Inflammatory macrophage treated with lipopolysaccharide for 1 hour (primary cell): Measurements from ENCODE around the gene NOC2L.

Experiments
- DNase-seq, 2 donors: peaks; one replicate each; pipeline ENCODE4 v3.0.0-alpha.2; 2020 to 2022

Gene NOC2L

GRCh38 chr1:941015-941587 is 18.0 kb downstream of the NOC2L start:
- DNase-seq: no peak

- DNase-seq: no peak
Measured at GRCh38 chr1:940107-941014, 18.7 kb downstream of the NOC2L start.

GRCh38 chr1:939511-940106 is 19.4 kb downstream of the NOC2L start:
- DNase-seq: no peak

- no peak for DNase-seq
Measured at GRCh38 chr1:938711-939489, 20.2 kb downstream of the NOC2L start.

DNA sequence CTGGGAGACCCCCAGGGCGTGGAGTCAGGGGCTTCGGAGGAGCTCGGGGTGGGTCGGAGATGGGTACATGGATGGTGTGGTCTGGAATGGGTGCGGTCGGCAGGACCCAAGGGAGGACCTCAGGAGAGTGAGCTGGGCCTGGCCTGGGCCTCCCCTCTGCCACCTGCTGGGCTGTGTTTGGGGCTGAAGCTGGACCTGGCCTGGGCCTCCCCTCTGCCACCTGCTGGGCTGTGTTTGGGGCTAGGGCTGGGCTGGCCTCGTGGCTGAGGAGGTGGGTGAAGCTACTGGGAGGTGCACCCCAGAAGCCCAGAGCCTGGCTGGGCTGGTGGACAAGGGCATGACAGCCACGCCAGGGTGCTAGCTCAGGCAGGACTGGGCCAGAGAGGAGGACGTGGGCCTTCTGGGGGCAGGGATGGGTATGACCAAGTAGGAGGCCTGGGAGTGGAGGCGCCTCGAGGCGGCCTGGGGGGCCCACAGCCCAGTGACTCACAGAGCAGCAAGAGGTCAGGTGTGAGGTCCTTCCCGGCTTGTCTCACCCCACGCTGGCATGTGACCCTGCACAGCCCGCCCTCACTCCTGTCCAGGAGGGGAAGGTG is 20.9 kb downstream of the NOC2L start:
- peak; percentile 17 to 18 for DNase-seq

DNA sequence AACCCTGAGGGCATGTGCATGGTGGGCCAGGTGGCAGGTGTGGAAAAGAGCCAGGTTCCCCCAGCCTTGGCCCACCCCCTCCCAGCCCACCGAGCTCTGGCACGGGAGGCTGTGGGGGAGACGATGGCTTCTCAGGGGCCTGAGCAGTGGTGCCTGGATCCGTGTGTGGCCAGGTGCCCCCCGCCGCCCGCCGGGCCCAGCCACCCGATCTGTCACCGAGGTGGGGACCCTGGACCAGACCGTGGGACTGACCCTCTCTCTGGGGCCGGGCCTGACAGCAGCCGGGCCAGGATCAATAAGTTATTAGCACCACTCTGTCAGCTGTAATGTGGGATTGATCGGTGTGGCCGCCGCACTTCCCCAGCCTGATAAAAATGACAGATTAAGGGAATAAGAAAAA is 21.5 kb downstream of the NOC2L start:
- no peak for DNase-seq

DNA sequence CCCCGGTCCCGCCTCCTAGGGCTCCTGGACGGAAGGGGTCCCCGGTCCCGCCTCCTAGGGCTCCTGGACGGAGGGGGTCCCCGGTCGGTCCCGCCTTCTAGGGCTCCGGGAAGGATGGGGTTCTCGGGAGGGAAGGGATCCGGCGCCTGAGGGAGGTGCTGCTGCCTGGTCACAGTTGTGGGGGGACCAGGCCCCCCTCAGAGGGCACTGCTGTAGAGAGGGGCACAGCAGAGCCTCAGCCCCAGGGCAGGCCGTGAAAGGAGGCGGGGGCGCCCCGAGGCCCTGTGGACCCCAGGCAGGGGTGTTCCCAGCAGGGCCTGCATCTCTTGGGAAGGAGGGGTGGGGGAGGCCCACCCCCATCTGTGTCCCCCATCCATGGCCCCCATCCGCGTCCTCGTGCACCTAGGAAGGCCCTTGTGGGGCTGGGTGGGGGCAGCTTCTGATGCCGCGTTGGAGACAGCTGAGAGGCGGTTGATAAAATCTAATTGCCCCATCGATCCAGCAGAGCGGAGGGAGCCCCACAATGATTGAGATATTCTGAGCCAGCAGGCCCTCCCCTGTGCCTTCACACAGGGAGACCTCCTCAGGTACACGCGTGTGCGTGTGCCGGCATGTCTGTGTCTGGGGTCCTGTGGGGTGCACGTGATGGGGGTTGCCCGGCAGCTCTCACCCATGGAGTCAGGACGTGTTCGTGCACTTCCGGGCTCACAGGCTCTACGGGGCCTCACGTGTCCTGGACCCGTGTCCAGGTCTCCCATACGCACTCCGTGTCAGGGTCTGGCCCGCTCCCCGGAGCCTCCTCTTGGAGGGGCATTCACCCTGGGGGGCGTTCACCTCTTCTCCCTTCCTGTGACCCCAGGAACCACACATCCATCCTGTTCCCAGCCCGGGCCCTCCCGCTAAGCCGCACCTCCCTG is 22.4 kb downstream of the NOC2L start:
- DNase-seq: no peak

DNA sequence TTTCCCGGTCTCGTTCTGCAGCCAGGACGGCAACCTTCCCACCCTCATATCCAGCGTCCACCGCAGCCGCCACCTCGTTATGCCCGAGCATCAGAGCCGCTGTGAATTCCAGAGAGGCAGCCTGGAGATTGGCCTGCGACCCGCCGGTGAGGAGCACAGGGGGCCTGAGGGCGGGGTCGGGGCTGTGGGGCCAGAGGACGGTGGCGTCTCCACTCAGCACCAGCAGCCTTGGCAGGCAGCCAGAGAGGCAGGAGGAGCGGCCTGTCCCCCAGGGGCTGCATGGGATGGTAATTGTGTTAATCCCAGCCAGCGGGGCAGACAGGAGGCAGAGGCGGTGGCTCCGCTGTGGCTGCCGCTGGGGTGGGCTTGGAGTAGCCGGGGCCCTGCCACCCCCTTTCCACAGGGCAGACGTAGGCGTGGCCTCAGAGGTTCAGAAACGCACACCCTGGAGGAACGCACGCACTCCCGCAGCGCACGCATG is 23.3 kb downstream of the NOC2L start:
- no peak for DNase-seq

GRCh38 chr1:934991-935750 is 23.9 kb downstream of the NOC2L start:
- DNase-seq: peak in 1 of 2 donors; percentile 9

GRCh38 chr1:933603-933940 is 25.5 kb downstream of the NOC2L start:
- no peak for DNase-seq

- DNase-seq: no peak
Measured at GRCh38 chr1:932776-933602, 26.1 kb downstream of the NOC2L start.

DNA sequence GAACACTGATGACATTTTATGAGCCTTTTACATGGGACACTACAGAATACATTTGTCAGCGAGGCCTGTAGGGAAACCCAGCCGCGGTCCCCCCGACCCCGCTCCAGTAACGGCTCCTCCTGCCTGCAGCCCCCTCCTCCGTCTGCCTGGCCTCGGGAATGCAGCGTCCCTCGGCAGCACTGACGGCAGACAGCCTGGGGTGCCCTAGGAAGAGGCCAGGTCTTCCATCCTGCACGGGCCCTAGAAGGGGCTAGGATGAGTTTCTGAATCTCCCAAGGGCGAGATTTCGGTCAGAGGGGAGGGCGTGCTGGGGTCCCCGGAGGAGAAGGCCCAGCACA is 26.9 kb downstream of the NOC2L start:
- no peak for DNase-seq

DNA sequence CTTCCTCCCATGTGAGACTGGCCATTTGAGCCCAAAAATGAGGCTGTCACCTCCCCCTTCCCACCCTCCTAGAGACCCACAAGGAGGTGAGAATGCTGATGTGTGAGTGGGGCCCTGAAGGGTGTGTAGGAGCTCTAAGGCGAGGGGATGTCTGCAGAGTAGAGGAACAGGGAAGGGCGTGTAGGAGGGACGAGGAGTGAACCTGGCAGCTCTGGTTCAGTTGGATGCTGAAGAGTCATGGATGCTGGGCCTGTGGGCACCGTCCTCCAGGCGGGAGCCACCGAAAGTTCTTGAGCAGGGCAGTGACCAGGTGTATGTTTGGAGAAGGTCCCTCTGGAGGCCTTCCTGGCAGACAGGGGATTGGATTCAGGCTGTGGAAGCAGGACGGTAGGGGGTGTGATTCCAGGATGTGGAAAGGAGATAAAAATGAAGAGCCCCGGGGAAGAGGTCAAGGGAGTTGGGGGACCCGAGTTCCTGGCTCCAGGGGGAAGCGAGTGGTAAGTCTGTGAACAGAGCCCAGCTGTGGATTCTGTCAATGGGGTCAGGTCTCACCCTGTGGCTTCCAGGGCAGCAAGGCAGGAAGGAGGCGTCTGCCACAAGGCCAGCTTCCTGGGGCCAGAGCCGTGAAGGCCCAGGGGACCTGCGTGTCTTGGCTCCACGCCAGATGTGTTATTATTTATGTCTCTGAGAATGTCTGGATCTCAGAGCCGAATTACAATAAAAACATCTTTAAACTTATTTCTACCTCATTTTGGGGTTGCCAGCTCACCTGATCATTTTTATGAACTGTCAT is 27.5 kb downstream of the NOC2L start:
- no peak for DNase-seq

DNA sequence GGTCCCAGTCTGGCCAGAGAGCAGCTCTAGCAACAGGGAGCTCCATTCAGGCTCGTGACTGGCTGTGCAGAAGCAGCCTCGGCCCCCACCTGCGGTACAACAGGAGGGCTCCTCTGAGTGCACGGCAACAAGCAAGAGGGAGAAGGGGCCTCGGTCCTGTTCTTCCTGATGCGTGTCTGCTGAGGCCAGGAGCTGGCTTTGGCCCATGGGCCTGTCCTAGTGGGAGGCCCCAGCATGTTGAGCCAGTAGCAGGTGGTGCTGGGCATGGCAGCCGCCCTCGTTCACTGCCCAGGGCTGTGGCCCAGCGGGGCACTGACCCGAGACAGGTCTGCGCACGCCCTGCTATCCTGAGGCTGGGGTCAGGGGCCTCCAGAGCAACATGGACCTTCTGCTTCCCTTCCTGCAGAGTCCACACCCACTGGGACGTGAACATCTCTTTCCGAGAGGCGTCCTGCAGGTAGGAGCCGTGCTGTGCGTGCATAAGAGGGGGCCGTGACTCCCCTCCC is 28.4 kb downstream of the NOC2L start:
- DNase-seq: no peak

DNA sequence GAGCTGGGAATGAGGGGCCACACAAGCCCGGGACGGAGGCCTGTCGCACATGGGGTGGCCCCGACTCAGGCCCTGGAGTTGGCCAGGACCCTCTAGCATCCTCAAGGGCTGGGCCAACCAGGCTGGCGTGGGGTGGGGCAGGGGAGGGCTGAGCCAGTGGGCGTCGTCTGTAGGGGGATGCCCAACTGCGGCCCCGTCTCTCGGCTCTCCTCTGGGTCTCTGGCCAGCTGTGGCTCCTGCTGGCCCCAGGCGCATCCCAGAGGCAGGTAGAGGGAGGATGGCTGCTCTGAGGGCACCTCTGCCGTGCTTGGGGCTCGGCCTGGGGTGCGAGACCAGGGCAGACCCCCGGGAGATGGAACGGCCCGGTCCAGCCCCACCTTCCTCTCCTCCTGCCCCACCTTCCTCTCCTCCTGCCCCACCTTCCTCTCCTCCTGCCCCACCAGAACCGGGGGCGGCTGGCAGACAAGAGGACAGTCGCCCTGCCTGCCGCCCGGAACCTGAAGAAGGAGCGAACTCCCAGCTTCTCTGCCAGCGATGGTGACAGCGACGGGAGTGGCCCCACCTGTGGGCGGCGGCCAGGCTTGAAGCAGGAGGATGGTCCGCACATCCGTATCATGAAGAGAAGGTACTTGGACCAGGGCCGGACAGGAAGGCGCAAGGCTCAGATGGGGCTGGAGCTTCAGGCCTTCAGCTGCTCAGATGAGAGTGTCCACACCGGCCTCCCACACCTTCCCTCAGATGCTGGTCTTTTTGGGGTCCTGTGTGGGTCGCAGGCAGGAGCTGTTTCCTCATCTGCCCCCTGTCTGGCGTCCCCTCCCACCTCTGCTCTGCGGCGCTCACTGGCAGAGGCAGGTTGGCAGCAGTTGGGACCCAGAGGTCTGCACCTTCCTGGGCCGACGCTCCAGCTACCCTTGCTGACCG is 29.1 kb downstream of the NOC2L start:
- no peak for DNase-seq

GRCh38 chr1:928825-929661 is 30.0 kb downstream of the NOC2L start:
- no peak for DNase-seq

DNA sequence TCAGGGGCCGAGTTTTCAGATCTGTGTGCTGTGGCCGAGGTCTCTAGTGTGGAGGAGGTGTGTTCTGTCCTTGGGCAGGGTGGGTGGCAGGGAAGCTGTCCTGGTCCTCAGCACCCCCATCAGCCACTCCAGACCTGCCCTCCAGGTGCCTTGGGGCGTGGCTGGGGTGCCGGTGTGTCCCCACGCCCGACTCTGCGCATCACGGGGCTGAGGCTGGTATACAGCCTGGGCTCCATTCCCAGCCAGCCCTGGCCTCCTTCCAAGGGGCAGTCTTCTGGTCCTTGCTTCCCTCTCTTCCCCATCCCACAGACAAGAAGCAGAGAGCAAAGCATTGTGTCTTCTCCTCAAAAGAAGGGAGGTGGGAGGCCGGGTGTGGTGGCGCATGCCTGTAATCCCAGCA is 31.3 kb downstream of the NOC2L start:
- no peak for DNase-seq
